Upper lobe of left lung (tissue), 6 donors: Measurements from ENCODE around the gene GATAD2B. TPM values are rescaled to one million over a fixed set of nuclear protein-coding genes. Genes with fewer than 3 reads are reported as not detected.
"Not testable (repeated sequence)": the region's sequence is repeated elsewhere in the genome, so short reads cannot be mapped to it uniquely, and the experiment has no call there.

Experiments
- ATAC-seq, 2 donors: fragments of 200-7000 bp; cut with Tn5 transposase; one replicate each; pipeline ENCODE4 v1.9.1; 2022; ENCODE audit warnings: mild to moderate bottlenecking in 2 of 2, moderate library complexity in 2 of 2; ENCODE audit not compliant: low FRiP score in 2 of 2
- DNase-seq, 2 donors: peaks; one replicate each; pipeline ENCODE4 v3.0.0-alpha.2; 2019 to 2020
- H3K27ac ChIP-seq, 4 donors: fragments of 200-600 bp; sonication (generic); one replicate each; pipeline ENCODE4 v1.5.1; 2016 to 2019
- H3K27me3 ChIP-seq, 4 donors: fragments of 200-600 bp; sonication (generic); one replicate each; pipeline ENCODE4 v1.5.1; 2017 to 2019
- H3K36me3 ChIP-seq, 4 donors: fragments of 200-600 bp; sonication (generic); one replicate each; pipeline ENCODE4 v1.5.1; 2016 to 2019
- H3K4me1 ChIP-seq, 4 donors: fragments of 200-600 bp; sonication (generic); one replicate each; pipeline ENCODE4 v1.5.1; 2018 to 2019
- H3K4me3 ChIP-seq, 4 donors: fragments of 200-600 bp; sonication (generic); one replicate each; pipeline ENCODE4 v1.5.1; 2017 to 2019; ENCODE audit warnings: mild to moderate bottlenecking in 2 of 4, moderate library complexity in 1 of 4
- H3K9me3 ChIP-seq, 4 donors: fragments of 200-600 bp; sonication (generic); one replicate each; pipeline ENCODE4 v1.5.1; 2018 to 2019
- EP300 ChIP-seq, 4 donors: sonication (generic); formaldehyde crosslinking; IDR thresholded peaks; one replicate each; pipeline ENCODE4 v1.5.1; 2017; ENCODE audit warnings: antibody characterized with exemption in 4 of 4, control low read depth in 2 of 4
- POLR2A ChIP-seq, 4 donors: fragments of 450-650 bp; IDR thresholded peaks; one replicate each; pipeline ENCODE4 v1.5.1; 2016 to 2017; ENCODE audit warnings: antibody characterized with exemption in 4 of 4, mild to moderate bottlenecking in 2 of 4
- POLR2AphosphoS5 ChIP-seq, 2 donors: sonication (generic); formaldehyde crosslinking; IDR thresholded peaks; one replicate each; pipeline ENCODE4 v1.5.1; 2017; ENCODE audit warnings: antibody characterized with exemption in 2 of 2
- WGBS, 2 donors: methylation state at CpG; one replicate each; pipeline ENCODE4 v1.1.5; 2017 to 2018; 5-methylcytosine and 5-hydroxymethylcytosine counted together
- total RNA-seq, 6 donors: library from RNA; depleted of rRNA in 4 of 6; stranded (reverse); fragments of >200 nt in 4 of 6; gene quantifications; one replicate each; pipeline versions ENCODE4 v1.1.0 to v1.2.1, GENCODE V29; 2016 to 2021
- TF ChIP-seq, protein P1 (sequence below), 6 experiments: fragments of 450-650 bp in 4 of 6; fragments of 200-600 bp in 2 of 6; sonication (generic) in 2 of 6; IDR thresholded peaks; one replicate each; pipeline ENCODE4 v1.5.1; 2016 to 2019; ENCODE audit warnings: antibody characterized with exemption in 6 of 6
- donor health status: DM: no; HTN: no; CAD: no; lungs with moderate emphysema.
- donor health status: DM: no; HTN: yes; CAD: no; lungs with severe emphysema.

GATAD2B gene
- total RNA-seq, 6 donors from 2014 or later, result 16.0 to 50.3 (median 37.8) TPM

DNA sequence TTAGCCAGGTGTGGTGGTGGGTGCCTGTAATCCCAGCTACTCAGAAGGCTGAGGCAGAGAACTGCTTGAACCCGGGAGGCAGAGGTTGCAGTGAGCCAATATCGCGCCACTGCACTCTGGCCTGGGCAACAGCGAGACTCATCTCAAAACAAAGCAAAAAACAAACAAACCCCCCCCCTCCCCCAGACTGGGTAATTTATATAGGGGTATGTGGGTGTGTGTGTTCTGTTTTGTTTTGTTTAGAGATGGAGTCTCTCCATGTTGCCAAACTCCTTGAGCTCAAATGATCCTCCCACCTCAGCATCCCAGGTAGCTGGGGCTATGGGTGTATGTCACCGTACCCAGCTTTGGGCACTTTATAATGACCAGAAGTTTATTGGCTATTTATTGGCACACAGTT lies 74.0 kb downstream of the GATAD2B start:
- Histone ChIP-seq H3K36me3 (peaks cover 0 to 3% (median 0%) of the 10 kb centered on the region in 4 donors), H3K4me3 (no peak overlapping the region), H3K27me3 (no peaks in the 10 kb centered on the region), H3K9me3 (no peaks in the 10 kb centered on the region), H3K27ac (no peak overlapping the region), H3K4me1 (no peaks in the 10 kb centered on the region)
- DNase-seq (no peak), ATAC-seq (no peak)
- TF ChIP-seq POLR2AphosphoS5 (IDR thresholded peaks at IDR 0.05) (no peak), EP300 (IDR thresholded peaks at IDR 0.05) (no peak), POLR2A (IDR thresholded peaks at IDR 0.05) (no peak)
- TF ChIP-seq, protein P1, sequence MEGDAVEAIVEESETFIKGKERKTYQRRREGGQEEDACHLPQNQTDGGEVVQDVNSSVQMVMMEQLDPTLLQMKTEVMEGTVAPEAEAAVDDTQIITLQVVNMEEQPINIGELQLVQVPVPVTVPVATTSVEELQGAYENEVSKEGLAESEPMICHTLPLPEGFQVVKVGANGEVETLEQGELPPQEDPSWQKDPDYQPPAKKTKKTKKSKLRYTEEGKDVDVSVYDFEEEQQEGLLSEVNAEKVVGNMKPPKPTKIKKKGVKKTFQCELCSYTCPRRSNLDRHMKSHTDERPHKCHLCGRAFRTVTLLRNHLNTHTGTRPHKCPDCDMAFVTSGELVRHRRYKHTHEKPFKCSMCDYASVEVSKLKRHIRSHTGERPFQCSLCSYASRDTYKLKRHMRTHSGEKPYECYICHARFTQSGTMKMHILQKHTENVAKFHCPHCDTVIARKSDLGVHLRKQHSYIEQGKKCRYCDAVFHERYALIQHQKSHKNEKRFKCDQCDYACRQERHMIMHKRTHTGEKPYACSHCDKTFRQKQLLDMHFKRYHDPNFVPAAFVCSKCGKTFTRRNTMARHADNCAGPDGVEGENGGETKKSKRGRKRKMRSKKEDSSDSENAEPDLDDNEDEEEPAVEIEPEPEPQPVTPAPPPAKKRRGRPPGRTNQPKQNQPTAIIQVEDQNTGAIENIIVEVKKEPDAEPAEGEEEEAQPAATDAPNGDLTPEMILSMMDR (IDR thresholded peaks at IDR 0.05), result no peak
- 87 to 96% methylated on average over 5 of the region's 5 CpGs for WGBS, 2 donors

DNA sequence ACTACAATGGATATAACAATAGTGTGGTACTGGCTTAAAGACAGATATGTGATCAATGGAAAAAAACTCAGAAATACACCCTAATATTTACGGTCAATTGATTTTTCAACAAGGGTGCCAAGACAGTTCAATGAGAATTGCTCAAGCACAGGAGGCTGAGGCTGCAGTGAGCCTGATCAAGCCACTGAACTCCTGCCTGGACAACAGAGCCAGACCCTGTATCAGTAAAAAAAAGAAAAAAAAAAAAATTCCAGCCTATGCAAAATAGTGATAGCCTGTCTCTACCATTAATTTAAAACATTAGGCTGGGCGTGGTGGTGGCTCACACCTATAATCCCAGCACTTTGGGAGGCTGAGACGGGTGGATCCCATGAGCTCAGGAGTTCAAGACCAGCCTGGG lies 77.6 kb downstream of the GATAD2B start:
- Histone ChIP-seq H3K4me3 (no peak overlapping the region), H3K27ac (no peak overlapping the region), H3K27me3 (no peaks in the 10 kb centered on the region), H3K36me3 (no peaks in the 10 kb centered on the region), H3K9me3 (no peaks in the 10 kb centered on the region), H3K4me1 (peaks cover 0 to 8% (median 0%) of the 10 kb centered on the region in 4 donors)
- TF ChIP-seq POLR2A (IDR thresholded peaks at IDR 0.05) (no peak), EP300 (IDR thresholded peaks at IDR 0.05) (no peak), POLR2AphosphoS5 (IDR thresholded peaks at IDR 0.05) (no peak)
- TF ChIP-seq, protein P1 (IDR thresholded peaks at IDR 0.05), result no peak
- DNase-seq (no peak), ATAC-seq (no peak)
- WGBS, 2 donors, result 79 to 93% methylated on average over 3 of the region's 3 CpGs

DNA sequence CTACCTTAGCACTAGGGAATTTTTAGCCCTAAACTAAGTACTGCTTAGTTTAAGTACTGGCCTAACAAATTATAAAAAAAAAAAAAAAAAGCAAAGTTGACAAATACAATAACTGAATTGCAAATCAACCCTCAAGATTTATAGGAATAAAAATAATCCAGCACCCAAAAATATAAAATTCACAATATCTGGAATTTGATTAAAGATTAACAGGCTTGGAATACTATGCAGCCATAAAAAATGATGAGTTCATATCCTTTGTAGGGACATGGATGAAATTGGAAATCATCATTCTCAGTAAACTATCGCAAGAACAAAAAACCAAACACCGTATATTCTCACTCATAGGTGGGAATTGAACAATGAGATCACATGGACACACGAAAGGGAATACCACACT lies 78.4 kb downstream of the GATAD2B start:
- H3K9me3 ChIP-seq, H3K27me3 ChIP-seq, ATAC-seq, H3K4me1 ChIP-seq, H3K4me3 ChIP-seq, H3K27ac ChIP-seq, DNase-seq, H3K36me3 ChIP-seq: not testable (repeated sequence)
- WGBS, 2 donors, result 87 to 98% methylated on average over 3 of the region's 3 CpGs

DNA sequence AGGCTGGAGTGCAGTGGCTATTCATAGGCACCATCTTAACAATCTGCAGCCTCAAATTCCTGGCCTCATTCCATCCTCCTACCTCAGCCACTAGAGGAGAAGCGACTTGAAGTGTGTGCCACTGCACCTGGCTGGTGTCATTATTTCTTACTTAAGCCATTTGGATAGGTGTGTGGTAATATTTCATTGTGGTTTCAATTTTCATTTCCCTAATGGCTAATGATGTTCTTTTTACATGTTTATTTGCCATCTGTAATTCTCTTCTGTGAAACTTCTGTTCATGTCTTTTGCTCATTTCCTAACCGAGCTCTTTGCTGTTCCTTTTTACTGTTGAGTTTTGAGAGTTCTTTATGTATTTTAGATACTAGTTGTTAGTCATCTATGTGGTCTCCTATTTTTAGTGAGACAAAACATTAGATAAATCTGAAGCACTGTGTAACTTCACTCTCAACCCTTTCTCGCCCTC lies 80.7 kb downstream of the GATAD2B start:
- ATAC-seq (no peak), DNase-seq (peak in 1 of 2 donors; percentile 71)
- Histone ChIP-seq H3K4me3 (no peak overlapping the region), H3K9me3 (no peaks in the 10 kb centered on the region), H3K27ac (no peak overlapping the region), H3K4me1 (peaks cover 0 to 8% (median 0%) of the 10 kb centered on the region in 4 donors), H3K27me3 (no peaks in the 10 kb centered on the region), H3K36me3 (no peaks in the 10 kb centered on the region)
- 62 to 63% methylated on average over 3 of the region's 3 CpGs for WGBS, 2 donors
- TF ChIP-seq POLR2A (IDR thresholded peaks at IDR 0.05) (no peak), POLR2AphosphoS5 (IDR thresholded peaks at IDR 0.05) (no peak), EP300 (IDR thresholded peaks at IDR 0.05) (no peak)
- TF ChIP-seq, protein P1 (IDR thresholded peaks at IDR 0.05), result no peak

DNA sequence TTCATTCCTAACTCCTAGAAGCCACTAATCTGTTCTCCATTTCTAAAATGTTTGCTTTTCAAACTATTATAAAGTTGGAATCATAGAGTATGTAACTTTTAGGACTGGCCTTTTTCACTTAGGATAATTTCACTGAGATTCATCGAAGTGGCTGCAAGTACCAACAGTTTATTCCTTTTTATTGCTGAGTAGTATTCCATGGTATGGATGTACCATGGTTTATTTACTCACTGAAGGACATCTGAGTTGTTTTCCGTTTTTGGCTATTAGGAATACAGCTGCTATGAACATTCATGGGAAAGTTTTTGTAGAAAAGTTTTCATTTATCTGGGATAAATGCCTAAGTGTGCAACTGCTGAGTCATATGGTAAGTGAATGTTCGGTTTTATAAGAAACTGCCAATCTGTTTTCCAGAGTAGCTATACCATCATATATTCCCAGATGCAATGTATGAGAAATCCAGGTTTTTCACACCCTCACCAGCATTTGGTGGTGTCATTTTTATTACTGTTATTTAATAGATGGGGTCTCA lies 81.2 kb downstream of the GATAD2B start:
- no peak overlapping the region for H3K27ac ChIP-seq
- WGBS, 2 donors, result 83 to 97% methylated on average over 3 of the region's 3 CpGs

DNA sequence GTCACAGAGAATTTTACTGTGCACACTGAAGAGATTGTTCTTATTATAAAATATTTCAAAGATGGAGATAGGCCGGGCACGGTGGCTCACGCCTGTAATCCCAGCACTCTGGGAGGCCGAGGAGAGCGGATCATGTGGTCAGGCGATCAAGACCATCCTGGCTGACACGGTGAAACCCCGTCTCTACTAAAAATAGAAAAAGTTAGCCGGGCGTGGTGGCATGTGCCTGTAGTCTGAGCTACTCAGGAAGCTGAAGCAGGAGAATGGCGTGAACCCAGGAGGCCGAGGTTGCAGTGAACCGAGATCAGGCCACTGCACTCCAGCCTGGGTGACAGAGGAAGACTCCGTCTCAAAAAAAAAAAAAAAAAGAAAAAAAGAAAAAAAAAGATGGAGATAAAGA lies 82.0 kb downstream of the GATAD2B start:
- H3K27ac ChIP-seq, H3K4me1 ChIP-seq, H3K27me3 ChIP-seq, ATAC-seq, H3K36me3 ChIP-seq, DNase-seq, H3K9me3 ChIP-seq, H3K4me3 ChIP-seq: not testable (repeated sequence)
- WGBS, 2 donors, result 78 to 86% methylated on average over 14 of the region's 14 CpGs

More for the DNA sequence above, 81.2 kb downstream of the GATAD2B start:
- H3K27me3 ChIP-seq, result no peaks in the 10 kb centered on the region
- no peaks in the 10 kb centered on the region for H3K9me3 ChIP-seq
- H3K4me1 ChIP-seq, result peaks cover 0 to 8% (median 0%) of the 10 kb centered on the region in 4 donors
- no peaks in the 10 kb centered on the region for H3K36me3 ChIP-seq
- H3K4me3 ChIP-seq, result no peak overlapping the region
- TF ChIP-seq POLR2AphosphoS5 (IDR thresholded peaks at IDR 0.05) (no peak), EP300 (IDR thresholded peaks at IDR 0.05) (no peak), POLR2A (IDR thresholded peaks at IDR 0.05) (no peak)
- TF ChIP-seq, protein P1 (IDR thresholded peaks at IDR 0.05), result no peak
- no peak for DNase-seq
- ATAC-seq, result no peak

DNA sequence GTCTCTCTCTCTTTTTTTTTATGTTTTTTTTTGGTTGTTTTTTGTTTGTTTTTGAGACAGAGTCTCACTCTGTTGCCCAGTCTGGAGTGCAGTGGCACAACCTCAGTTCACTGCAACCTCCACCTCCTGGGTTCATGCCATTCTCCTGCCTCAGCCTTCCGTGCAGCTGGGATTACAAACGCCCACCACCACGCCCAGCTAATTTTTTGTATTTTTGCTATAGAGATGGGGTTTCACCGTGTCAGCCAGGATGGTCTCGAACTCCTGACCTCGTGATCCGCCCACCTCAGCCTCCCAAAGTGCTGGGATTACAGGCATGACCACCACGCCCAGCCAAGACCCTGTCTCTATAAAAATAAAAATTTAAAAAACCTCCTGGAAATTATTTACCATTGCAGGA lies 88.8 kb downstream of the GATAD2B start:
- H3K4me1 ChIP-seq, H3K36me3 ChIP-seq, H3K9me3 ChIP-seq, H3K4me3 ChIP-seq, H3K27ac ChIP-seq, H3K27me3 ChIP-seq, ATAC-seq, DNase-seq: not testable (repeated sequence)
- 93 to 97% methylated on average over 8 of the region's 8 CpGs for WGBS, 2 donors
